ENCODE data around the gene STK4.

DNA sequence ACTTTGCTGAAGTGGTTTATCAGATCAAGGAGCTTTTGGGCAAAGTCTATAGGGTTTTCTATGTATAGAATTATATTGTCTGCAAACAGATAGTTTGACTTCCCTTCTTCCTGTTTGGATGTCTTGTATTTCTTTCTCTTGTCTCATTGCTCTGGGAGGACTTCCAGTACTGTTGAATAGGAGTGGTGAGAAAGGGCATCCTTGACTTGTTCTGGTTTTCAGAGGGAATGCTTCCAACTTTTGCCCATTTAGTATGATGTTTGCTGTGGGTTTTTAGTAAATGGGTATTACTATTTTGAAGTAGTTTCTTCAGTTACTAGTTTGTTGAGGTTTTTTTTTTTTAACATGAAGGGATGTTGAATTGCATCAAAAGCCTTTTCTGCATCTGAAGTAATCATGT lies 98.5 kb downstream of the STK4 start:
- TF ChIP-seq CTCF (IDR thresholded peaks at IDR 0.05) (no peak), POLR2A (IDR thresholded peaks at IDR 0.05) (no peak)

Data from testis (tissue), 2 donors.